ENCODE results near the gene NTM.

NTM gene

DNA sequence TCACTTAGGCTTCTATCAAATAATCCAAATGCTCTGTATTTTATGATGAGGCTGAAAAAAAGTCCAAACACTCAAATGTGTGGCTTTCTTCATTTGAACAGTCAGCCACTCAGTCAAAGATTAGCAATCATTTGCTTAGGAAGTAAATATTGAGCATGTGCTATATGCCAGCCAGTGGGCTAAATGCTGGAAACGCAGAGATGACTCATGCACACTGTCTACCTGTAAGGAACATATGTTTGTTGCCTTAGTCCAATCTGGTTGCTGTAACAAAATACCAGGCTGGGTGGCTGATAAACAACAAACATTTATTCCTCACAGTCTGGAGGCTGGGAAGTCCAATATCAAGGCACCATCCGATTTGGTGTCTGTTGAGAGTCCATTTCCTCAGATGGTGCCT is 617.3 kb downstream of the NTM start:
- no peak overlapping the region for H4K91ac ChIP-seq (ENCODE audit: low read length)
- H2BK120ac ChIP-seq (ENCODE audit: low read depth, low read length) = no peak overlapping the region
- no peak for DNase-seq
- peaks cover 17% of the 10 kb centered on the region for H3K79me1 ChIP-seq (replicated peaks; ENCODE audit: low read length, poor library complexity, severe bottlenecking)
- H3K9ac ChIP-seq (ENCODE audit: low read length) = no peak overlapping the region
- H3K4me1 ChIP-seq (ENCODE audit: control insufficient read depth, insufficient read depth, low read depth, low read length) = peaks cover 2% of the 10 kb centered on the region
- no peak overlapping the region for H3K18ac ChIP-seq (ENCODE audit: low read depth in 1 of 2, low read length in 2 of 2)
- H3K23ac ChIP-seq (ENCODE audit: low read length in 2 of 2) = no peak overlapping the region
- H3K27me3 ChIP-seq (ENCODE audit: control insufficient read depth in 1 of 2, insufficient read depth in 1 of 2, low read length in 2 of 2) = no peaks in the 10 kb centered on the region
- H3K4me3 ChIP-seq (ENCODE audit: insufficient read depth in 1 of 2, low read depth in 1 of 2, low read length in 2 of 2) = no peak overlapping the region
- H3K36me3 ChIP-seq (ENCODE audit: control insufficient read depth in 1 of 2, insufficient read depth in 2 of 2, low read depth in 1 of 2, low read length in 2 of 2) = peaks cover 0 to 3% of the 10 kb centered on the region in 2 experiments
- H3K27ac ChIP-seq (ENCODE audit: low read length, poor library complexity, severe bottlenecking) = no peak overlapping the region
- H3K14ac ChIP-seq (ENCODE audit: low read length in 2 of 2) = no peak overlapping the region
- no peak overlapping the region for H2BK5ac ChIP-seq (ENCODE audit: low read depth, low read length, poor library complexity, severe bottlenecking)
- H3K9me3 ChIP-seq (ENCODE audit: control insufficient read depth, low read length) = no peaks in the 10 kb centered on the region
- no peak overlapping the region for H4K8ac ChIP-seq (ENCODE audit: low read length)
- H2AFZ ChIP-seq (ENCODE audit: low read depth, low read length) = no peak overlapping the region
- H3K4me2 ChIP-seq (ENCODE audit: low read length, poor library complexity, severe bottlenecking) = no peak overlapping the region
- no peak overlapping the region for H3K4ac ChIP-seq (ENCODE audit: low read depth in 1 of 2, low read length in 2 of 2)
- H2BK15ac ChIP-seq (ENCODE audit: low read depth, poor library complexity, severe bottlenecking) = no peak overlapping the region
- 78% methylated on average over 1 of the region's 2 CpGs for WGBS
- peak overlapping the region; percentile 53 for H2AK5ac ChIP-seq (ENCODE audit: low read length, severe bottlenecking)
- no peak overlapping the region for H2BK12ac ChIP-seq (ENCODE audit: low read length in 2 of 2)

DNA sequence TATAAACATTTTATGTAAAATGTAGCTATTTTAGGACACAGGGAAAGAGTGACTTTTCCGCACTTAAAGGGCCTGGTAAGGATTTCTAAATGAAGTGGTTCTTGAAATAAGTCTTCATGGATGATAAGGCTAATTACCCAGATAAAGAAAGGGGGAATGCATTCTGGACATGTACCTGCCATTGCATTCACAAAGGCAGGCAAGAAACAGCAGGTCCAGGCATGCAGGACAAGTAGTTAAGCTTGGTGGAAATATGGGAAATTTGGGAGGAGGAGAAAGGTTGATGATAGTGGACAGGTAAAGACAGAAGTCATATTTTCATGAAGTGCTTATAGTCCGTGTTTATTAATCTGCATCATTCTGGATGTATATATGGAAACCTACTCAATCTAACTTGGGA is 621.2 kb downstream of the NTM start:
- Histone ChIP-seq H3K79me1 (replicated peaks; ENCODE audit: low read length, poor library complexity, severe bottlenecking) (peaks cover 22% of the 10 kb centered on the region), H4K8ac (ENCODE audit: low read length) (no peak overlapping the region), H3K4me3 (ENCODE audit: insufficient read depth in 1 of 2, low read depth in 1 of 2, low read length in 2 of 2) (no peak overlapping the region), H3K4me2 (ENCODE audit: low read length, poor library complexity, severe bottlenecking) (no peak overlapping the region), H3K18ac (ENCODE audit: low read depth in 1 of 2, low read length in 2 of 2) (no peak overlapping the region), H2BK5ac (ENCODE audit: low read depth, low read length, poor library complexity, severe bottlenecking) (no peak overlapping the region), H3K23ac (ENCODE audit: low read length in 2 of 2) (no peak overlapping the region), H2BK120ac (ENCODE audit: low read depth, low read length) (no peak overlapping the region), H3K14ac (ENCODE audit: low read length in 2 of 2) (no peak overlapping the region), H3K36me3 (ENCODE audit: control insufficient read depth in 1 of 2, insufficient read depth in 2 of 2, low read depth in 1 of 2, low read length in 2 of 2) (peaks cover 9 to 12% of the 10 kb centered on the region in 2 experiments), H4K91ac (ENCODE audit: low read length) (no peak overlapping the region), H3K4ac (ENCODE audit: low read depth in 1 of 2, low read length in 2 of 2) (no peak overlapping the region), H2BK15ac (ENCODE audit: low read depth, poor library complexity, severe bottlenecking) (no peak overlapping the region), H2AK5ac (ENCODE audit: low read length, severe bottlenecking) (no peak overlapping the region), H2BK12ac (ENCODE audit: low read length in 2 of 2) (no peak overlapping the region), H2AFZ (ENCODE audit: low read depth, low read length) (no peak overlapping the region), H3K9ac (ENCODE audit: low read length) (no peak overlapping the region), H3K27me3 (ENCODE audit: control insufficient read depth in 1 of 2, insufficient read depth in 1 of 2, low read length in 2 of 2) (no peaks in the 10 kb centered on the region), H3K4me1 (ENCODE audit: control insufficient read depth, insufficient read depth, low read depth, low read length) (peaks cover 2% of the 10 kb centered on the region), H3K9me3 (ENCODE audit: control insufficient read depth, low read length) (peaks cover 14% of the 10 kb centered on the region), H3K27ac (ENCODE audit: low read length, poor library complexity, severe bottlenecking) (no peak overlapping the region)
- no peak for DNase-seq
- 91% methylated on average over 1 of the region's 2 CpGs for WGBS

DNA sequence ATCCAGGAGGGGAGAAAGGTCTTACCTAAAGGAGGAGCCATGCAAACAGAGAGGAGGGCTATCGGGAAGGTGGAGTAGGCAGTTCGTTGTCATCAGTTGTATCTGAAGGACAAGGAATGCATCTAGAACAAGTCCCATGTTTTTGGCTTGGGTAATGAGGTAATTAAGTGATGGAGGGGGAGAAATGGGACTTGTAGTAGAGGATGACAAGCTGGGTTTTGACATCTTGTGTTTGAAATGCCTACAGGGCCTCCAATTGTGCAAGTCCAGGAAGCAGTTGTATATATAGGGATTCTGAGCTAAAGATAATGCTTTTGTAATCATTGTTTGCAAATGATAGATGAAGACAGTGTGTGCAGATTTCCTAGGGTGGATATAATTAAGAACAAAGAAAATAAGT is 622.8 kb downstream of the NTM start:
- Histone ChIP-seq H3K27me3 (ENCODE audit: control insufficient read depth in 1 of 2, insufficient read depth in 1 of 2, low read length in 2 of 2) (no peaks in the 10 kb centered on the region), H3K27ac (ENCODE audit: low read length, poor library complexity, severe bottlenecking) (no peak overlapping the region), H4K91ac (ENCODE audit: low read length) (no peak overlapping the region), H4K8ac (ENCODE audit: low read length) (no peak overlapping the region), H2AFZ (ENCODE audit: low read depth, low read length) (no peak overlapping the region), H3K9me3 (ENCODE audit: control insufficient read depth, low read length) (peaks cover 14% of the 10 kb centered on the region), H3K14ac (ENCODE audit: low read length in 2 of 2) (no peak overlapping the region), H3K4me2 (ENCODE audit: low read length, poor library complexity, severe bottlenecking) (no peak overlapping the region), H3K4ac (ENCODE audit: low read depth in 1 of 2, low read length in 2 of 2) (no peak overlapping the region), H2AK5ac (ENCODE audit: low read length, severe bottlenecking) (no peak overlapping the region), H3K36me3 (ENCODE audit: control insufficient read depth in 1 of 2, insufficient read depth in 2 of 2, low read depth in 1 of 2, low read length in 2 of 2) (peaks cover 9 to 24% of the 10 kb centered on the region in 2 experiments), H3K23ac (ENCODE audit: low read length in 2 of 2) (no peak overlapping the region), H2BK5ac (ENCODE audit: low read depth, low read length, poor library complexity, severe bottlenecking) (no peak overlapping the region), H2BK12ac (ENCODE audit: low read length in 2 of 2) (no peak overlapping the region), H3K18ac (ENCODE audit: low read depth in 1 of 2, low read length in 2 of 2) (no peak overlapping the region), H3K79me1 (replicated peaks; ENCODE audit: low read length, poor library complexity, severe bottlenecking) (peaks cover 35% of the 10 kb centered on the region), H3K9ac (ENCODE audit: low read length) (no peak overlapping the region), H3K4me3 (ENCODE audit: insufficient read depth in 1 of 2, low read depth in 1 of 2, low read length in 2 of 2) (no peak overlapping the region), H3K4me1 (ENCODE audit: control insufficient read depth, insufficient read depth, low read depth, low read length) (peaks cover 4% of the 10 kb centered on the region), H2BK120ac (ENCODE audit: low read depth, low read length) (no peak overlapping the region), H2BK15ac (ENCODE audit: low read depth, poor library complexity, severe bottlenecking) (no peak overlapping the region)
- WGBS = 88% methylated on average over 2 of the region's 2 CpGs
- peak; percentile 54 for DNase-seq

DNA sequence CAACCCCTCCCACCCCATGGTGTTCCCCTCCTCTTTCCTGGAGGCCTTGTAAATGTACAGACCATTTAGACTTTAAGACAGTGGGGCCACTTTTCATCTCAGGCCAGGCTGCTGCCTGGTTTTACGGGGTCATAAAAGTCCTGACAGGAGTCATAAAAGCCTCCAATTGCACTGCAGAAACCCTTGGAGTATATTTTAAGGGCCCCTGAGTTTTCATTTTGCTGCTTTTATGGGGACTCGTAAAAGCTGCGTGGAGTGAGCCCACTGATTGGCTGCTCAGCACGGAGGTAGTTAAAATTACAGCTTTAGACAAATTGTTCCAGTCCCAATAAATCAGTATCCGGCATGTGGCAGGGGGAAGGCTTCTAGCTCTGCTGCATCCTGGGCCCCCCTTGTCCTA is 627.6 kb downstream of the NTM start:
- Histone ChIP-seq H3K9me3 (ENCODE audit: control insufficient read depth, low read length) (peaks cover 14% of the 10 kb centered on the region), H3K4me3 (ENCODE audit: insufficient read depth in 1 of 2, low read depth in 1 of 2, low read length in 2 of 2) (no peak overlapping the region), H3K4me1 (ENCODE audit: control insufficient read depth, insufficient read depth, low read depth, low read length) (peaks cover 6% of the 10 kb centered on the region), H3K27ac (ENCODE audit: low read length, poor library complexity, severe bottlenecking) (no peak overlapping the region), H3K4ac (ENCODE audit: low read depth in 1 of 2, low read length in 2 of 2) (no peak overlapping the region), H3K14ac (ENCODE audit: low read length in 2 of 2) (no peak overlapping the region), H2AFZ (ENCODE audit: low read depth, low read length) (no peak overlapping the region), H2BK15ac (ENCODE audit: low read depth, poor library complexity, severe bottlenecking) (no peak overlapping the region), H3K79me1 (replicated peaks; ENCODE audit: low read length, poor library complexity, severe bottlenecking) (peaks cover 45% of the 10 kb centered on the region), H4K8ac (ENCODE audit: low read length) (peak overlapping the region; percentile 64), H3K9ac (ENCODE audit: low read length) (no peak overlapping the region), H2BK120ac (ENCODE audit: low read depth, low read length) (no peak overlapping the region), H3K18ac (ENCODE audit: low read depth in 1 of 2, low read length in 2 of 2) (peak overlapping the region; percentile 37 to 59), H3K27me3 (ENCODE audit: control insufficient read depth in 1 of 2, insufficient read depth in 1 of 2, low read length in 2 of 2) (no peaks in the 10 kb centered on the region), H4K91ac (ENCODE audit: low read length) (no peak overlapping the region), H2BK5ac (ENCODE audit: low read depth, low read length, poor library complexity, severe bottlenecking) (no peak overlapping the region), H3K4me2 (ENCODE audit: low read length, poor library complexity, severe bottlenecking) (no peak overlapping the region), H2BK12ac (ENCODE audit: low read length in 2 of 2) (no peak overlapping the region), H3K36me3 (ENCODE audit: control insufficient read depth in 1 of 2, insufficient read depth in 2 of 2, low read depth in 1 of 2, low read length in 2 of 2) (peaks cover 9 to 31% of the 10 kb centered on the region in 2 experiments), H3K23ac (ENCODE audit: low read length in 2 of 2) (no peak overlapping the region), H2AK5ac (ENCODE audit: low read length, severe bottlenecking) (no peak overlapping the region)
- DNase-seq = no peak
- WGBS = 41% methylated on average over 5 of the region's 5 CpGs

All from mesenchymal stem cell (in vitro differentiated cells and primary cell).